Motor neuron (in vitro differentiated cells): ENCODE measurements around the gene AQP10. TPM values are rescaled to one million over a fixed set of nuclear protein-coding genes. Genes with fewer than 3 reads are reported as not detected.

Experiments used
- ATAC-seq, 8 experiments: fragments of 200-7000 bp; cut with Tn5 transposase; replicated peaks in 6 of 8; 2 replicates each; pipeline ENCODE4 v1.8.0; 2021; ENCODE audit warnings: mild to moderate bottlenecking in 8 of 8, moderate library complexity in 8 of 8
- H3K27ac ChIP-seq, 2 donors: fragments of 250-450 bp; sonication (Bioruptor Pico); 2 replicates each; pipeline ENCODE4 v1.9.0; 2021; ENCODE audit warnings: antibody characterized with exemption in 2 of 2, mild to moderate bottlenecking in 2 of 2, moderate library complexity in 1 of 2
- H3K4me1 ChIP-seq, 2 donors: fragments of 250-450 bp; sonication (Bioruptor Pico); replicated peaks in 1 of 2; 2 replicates each; pipeline ENCODE4 v1.6.1; 2021; ENCODE audit warnings: antibody characterized with exemption in 2 of 2, mild to moderate bottlenecking in 2 of 2, moderate library complexity in 1 of 2
- H3K4me3 ChIP-seq, 5 donors: fragments of 250-450 bp; sonication (Bioruptor Pico); 2 replicates each; pipeline ENCODE4 v1.9.0; 2021; ENCODE audit warnings: antibody characterized with exemption in 5 of 5, mild to moderate bottlenecking in 5 of 5, moderate library complexity in 4 of 5
- WGBS, 10 experiments: fragments of 450-650 bp; shearing (Covaris generic); methylation state at CpG; one replicate each; pipeline ENCODE4 v1.0.0; 2022; 5-methylcytosine and 5-hydroxymethylcytosine counted together
- in situ Hi-C, 9 experiments: fragments of 400-800 bp; cut with MboI; loops; one replicate each; pipeline ENCODE4 v1.15.0; 2021; ENCODE audit warnings: low sequenced_read_pairs in 9 of 9, low pct_unique_long_range_greater_than_20kb in 2 of 9; ENCODE audit not compliant: unreplicated experiment in 9 of 9
- total RNA-seq, 8 experiments: library from RNA; unstranded; fragments of 300-600 nt; gene quantifications; 2 replicates each; pipeline versions ENCODE4 v1.2.3 to v1.2.4, GENCODE V29; 2022

Gene AQP10
- total RNA-seq, 8 experiments from 2014 or later, result 0.07 to 1.1 (median 0.33) TPM; not detected in 1

GRCh38 chr1:154326546-154327465 lies 5.9 kb downstream of the AQP10 start:
- peaks cover 29 to 34% of the 10 kb centered on the region in 2 donors for H3K4me1 ChIP-seq
- peak overlapping the region; percentile 69 to 99 (median 86) for H3K4me3 ChIP-seq
- ATAC-seq, result peak in 7 of 8 experiments; percentile 1 to 61 (median 11)
- H3K27ac ChIP-seq, result peak overlapping the region; percentile 84 to 93
- 8 to 85% (median 60%) methylated on average over 2 to 5 of the region's 6 CpGs; no CpG with 5 or more reads in 3 of the 10 experiments for WGBS, 10 experiments
- in situ Hi-C loops, result no loop called here

DNA sequence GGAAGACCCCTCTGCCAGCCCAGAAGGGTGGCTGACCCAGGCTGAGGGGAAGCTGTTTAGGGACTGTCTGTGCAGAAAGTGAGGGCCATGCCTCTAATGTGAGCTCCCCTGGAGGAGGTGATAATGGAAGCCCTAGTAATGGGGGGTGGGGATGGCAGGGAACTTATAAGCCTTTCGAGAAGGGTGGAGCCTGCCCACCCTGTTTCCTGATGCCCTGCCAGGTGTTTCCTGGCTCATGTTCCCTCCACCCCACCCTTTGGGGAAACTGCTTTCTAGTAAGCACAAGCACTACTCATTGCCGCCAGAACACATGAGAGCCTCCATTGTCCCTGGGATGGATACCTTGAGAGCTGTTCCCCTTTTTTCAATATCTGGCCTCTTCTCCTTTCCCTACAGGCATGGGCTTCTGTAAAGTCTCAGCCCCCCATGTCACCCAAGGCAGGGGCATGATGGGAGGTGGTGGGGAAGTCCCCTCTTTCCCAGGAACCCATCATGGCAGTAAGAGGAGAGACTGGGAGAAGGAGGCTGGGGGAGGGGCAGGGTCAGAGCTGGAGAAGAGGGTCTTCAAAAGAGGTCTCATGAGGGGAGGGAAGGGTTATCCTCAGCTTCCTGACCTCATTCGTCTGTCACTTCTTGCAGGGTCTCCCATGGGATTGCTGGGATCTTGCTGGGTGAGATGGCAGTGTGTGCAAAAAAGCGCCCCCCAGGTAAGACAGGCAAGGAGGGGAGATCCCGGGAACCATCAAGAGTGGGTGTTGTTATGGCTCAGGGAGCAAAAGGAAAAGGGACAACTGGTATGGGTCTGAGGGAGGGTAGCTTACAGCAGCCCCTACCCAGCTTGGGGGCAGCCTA lies 6.8 kb downstream of the AQP10 start:
- peaks cover 29 to 34% of the 10 kb centered on the region in 2 donors for H3K4me1 ChIP-seq
- peak overlapping the region; percentile 30 to 81 (median 38) for H3K4me3 ChIP-seq
- in situ Hi-C loops, result no loop called here
- no peak for ATAC-seq
- H3K27ac ChIP-seq, result peak overlapping the region; percentile 85 to 93
- 0 to 70% (median 55%) methylated on average over 1 to 4 of the region's 5 CpGs; no CpG with 5 or more reads in 4 of the 10 experiments for WGBS, 10 experiments

DNA sequence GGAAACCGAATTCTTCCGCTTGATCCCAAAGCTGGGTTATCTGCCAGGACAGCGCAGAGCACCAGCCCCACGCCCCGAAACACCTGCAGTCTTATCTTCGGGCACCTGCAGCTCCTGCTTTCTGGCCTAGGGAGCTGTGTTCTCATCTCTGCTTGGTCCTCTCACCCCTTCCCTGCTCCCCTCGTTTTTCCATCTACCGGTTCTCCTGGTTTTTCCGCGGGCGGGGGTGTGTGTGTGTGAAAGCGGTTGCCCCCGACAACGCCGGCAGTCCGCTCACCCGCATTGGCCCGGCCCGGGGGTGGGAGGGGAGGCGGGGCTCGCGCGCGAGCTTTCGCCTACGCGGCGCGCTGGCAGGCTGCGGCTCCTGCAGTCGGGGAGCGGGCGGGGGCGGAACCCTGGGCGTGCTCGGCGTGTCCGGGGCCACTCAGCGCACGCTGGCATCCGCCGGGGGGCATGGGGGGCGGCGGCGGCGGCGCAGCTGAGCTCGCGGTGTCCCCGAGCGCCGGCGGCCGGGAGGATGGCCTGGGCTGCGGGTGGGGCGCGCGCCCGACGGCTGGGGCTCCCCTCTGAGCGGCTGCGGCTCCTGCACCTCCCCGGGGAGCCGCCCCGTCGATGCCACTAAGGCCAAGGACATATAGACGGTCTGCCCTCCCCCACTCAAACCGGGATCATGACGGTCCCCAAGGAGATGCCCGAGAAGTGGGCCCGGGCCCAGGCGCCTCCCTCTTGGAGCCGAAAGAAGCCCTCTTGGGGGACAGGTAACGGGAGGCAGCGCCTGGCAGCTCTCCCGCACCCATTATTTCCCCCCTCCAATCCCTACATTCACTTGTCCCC lies 7.6 kb downstream of the AQP10 start:
- H3K4me3 ChIP-seq, result peak overlapping the region; percentile 30 to 81 (median 38)
- peak overlapping the region; percentile 85 to 93 for H3K27ac ChIP-seq
- ATAC-seq, result peak; percentile 16 to 65 (median 48)
- WGBS, 10 experiments, result 0 to 21% (median 12%) methylated on average over 3 to 6 of the region's 76 CpGs; no CpG with 5 or more reads in 6 of the 10 experiments
- H3K4me1 ChIP-seq, result peaks cover 29 to 34% of the 10 kb centered on the region in 2 donors
- in situ Hi-C loops, result no loop called here

- H3K4me3 ChIP-seq, result peak overlapping the region; percentile 30 to 81 (median 38)
- in situ Hi-C loops, result no loop called here
- H3K4me1 ChIP-seq, result peaks cover 29 to 34% of the 10 kb centered on the region in 2 donors
- peak overlapping the region; percentile 85 to 93 for H3K27ac ChIP-seq
- 17 to 100% (median 67%) methylated on average over 1 to 3 of the region's 6 CpGs; no CpG with 5 or more reads in 3 of the 10 experiments for WGBS, 10 experiments
- ATAC-seq, result peak in 5 of 8 experiments; percentile 6 to 14 (median 10)
Observed at GRCh38 chr1:154329152-154329521, 8.2 kb downstream of the AQP10 start.

DNA sequence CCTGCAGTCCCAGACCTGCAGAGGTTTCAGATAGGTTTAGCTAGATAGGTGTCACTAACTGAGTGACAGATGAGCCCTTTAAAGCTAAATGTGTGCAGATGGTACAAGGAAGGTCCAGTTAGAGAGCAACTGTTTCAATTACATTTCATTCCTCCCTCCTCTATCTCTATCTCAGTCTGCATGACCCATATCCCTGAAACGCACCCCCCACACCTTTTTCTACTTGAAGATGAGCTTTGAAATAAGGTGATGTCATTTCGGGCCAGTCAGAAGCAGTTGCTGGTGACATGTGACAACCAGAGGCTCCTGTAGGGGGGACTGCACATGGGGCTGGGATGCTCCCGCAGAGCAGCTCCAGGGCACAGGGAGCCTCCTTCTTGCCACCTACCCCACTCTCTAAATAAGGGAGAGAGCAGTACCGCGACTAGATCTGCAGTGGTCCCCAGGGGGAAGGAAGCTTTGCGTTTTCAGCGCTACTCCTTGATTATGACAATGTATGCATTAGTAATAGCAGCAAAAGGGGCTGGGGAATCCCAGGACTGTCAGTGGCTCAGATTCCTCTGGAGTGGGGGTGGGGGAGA lies 8.7 kb downstream of the AQP10 start:
- WGBS, 10 experiments, result 49 to 93% (median 73%) methylated on average over 1 to 7 of the region's 7 CpGs; no CpG with 5 or more reads in 3 of the 10 experiments
- peak in 5 of 8 experiments; percentile 40 to 58 (median 44) for ATAC-seq
- in situ Hi-C loops, result no loop called here
- H3K4me1 ChIP-seq, result peaks cover 29 to 34% of the 10 kb centered on the region in 2 donors
- H3K4me3 ChIP-seq, result peak overlapping the region; percentile 30 to 81 (median 38)
- H3K27ac ChIP-seq, result peak overlapping the region; percentile 85 to 93

- H3K4me3 ChIP-seq, result no peak overlapping the region
- no peak for ATAC-seq
- H3K27ac ChIP-seq, result no peak overlapping the region
- peaks cover 29 to 34% of the 10 kb centered on the region in 2 donors for H3K4me1 ChIP-seq
- in situ Hi-C loops, result no loop called here
Observed at GRCh38 chr1:154330669-154331068, 9.8 kb downstream of the AQP10 start.

GRCh38 chr1:154334079-154335024 lies 13.5 kb downstream of the AQP10 start:
- in situ Hi-C loops, result no loop called here
- peak in 1 of 8 experiments; percentile 19 for ATAC-seq
- peaks cover 6 to 9% of the 10 kb centered on the region in 2 donors for H3K4me1 ChIP-seq
- H3K4me3 ChIP-seq, result no peak overlapping the region
- H3K27ac ChIP-seq, result no peak overlapping the region
- WGBS, 10 experiments, result 20 to 97% (median 85%) methylated on average over 1 to 13 of the region's 13 CpGs

DNA sequence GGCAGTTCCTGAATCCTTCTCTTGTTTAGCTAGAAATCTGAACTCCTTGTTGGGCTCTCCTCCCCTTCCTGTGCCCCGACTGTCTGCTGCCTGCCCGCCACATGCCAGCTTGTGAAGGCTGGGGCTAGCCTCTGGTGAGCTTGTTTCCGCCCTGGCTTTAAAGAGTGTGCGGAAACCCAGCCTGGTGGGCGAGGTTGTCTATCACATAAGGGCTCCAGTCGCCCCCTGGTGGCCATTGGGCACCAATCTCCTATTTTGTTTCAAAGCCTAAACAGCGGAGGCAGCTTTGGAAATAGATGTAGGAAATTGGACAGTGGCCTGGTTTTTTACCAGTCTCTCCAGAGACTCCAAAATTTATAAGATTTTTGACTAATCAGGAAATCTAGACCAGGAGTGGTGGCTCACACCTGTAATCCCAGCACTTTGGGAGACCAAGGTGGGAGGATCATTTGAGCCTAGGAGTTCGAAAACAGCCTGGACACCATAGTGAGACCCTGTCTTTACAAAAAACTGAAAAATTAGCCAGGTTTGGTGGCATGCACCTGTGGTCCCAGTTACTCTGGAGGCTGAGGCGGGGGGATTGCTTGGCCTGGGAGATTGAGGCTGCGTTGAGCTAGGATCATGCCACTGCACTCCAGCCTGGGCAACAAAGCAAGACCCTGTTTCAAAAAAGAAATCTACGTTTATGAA lies 14.3 kb downstream of the AQP10 start:
- in situ Hi-C loops, result no loop called here
- peak; percentile 40 to 97 (median 70) for ATAC-seq
- WGBS, 10 experiments, result 12 to 76% (median 58%) methylated on average over 2 to 11 of the region's 11 CpGs; no CpG with 5 or more reads in 3 of the 10 experiments
- no peak overlapping the region for H3K4me3 ChIP-seq
- H3K27ac ChIP-seq, result no peak overlapping the region
- peaks cover 0 to 3% of the 10 kb centered on the region in 2 donors for H3K4me1 ChIP-seq

DNA sequence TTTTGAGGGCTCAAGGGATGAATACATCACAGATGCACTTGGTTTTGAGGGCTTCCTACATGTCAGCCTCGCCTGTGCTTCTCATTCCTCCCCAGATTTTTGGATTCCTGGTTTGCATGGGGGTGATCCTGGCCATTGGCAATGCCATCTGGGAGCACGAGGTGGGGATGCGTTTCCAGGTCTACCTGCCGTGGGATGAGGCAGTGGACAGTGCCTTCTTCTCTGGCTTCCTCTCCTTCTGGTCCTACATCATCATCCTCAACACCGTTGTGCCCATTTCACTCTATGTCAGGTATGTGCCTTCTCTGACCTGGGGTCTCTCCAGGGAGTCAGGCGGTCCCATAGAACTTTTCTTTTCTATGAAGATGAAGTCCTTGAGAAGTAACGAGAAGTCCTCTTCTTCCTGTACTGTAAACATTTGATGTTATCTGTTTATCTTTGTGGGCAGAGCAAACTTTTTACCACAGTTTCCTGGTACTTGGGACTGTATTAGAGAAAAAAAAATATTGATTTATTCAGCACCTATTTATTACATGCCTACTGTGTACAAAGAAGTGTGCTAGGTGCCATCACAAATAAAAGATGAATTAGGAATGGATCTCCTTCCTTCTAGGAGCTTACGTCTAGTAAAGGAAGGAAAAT lies 16.5 kb downstream of the AQP10 start:
- in situ Hi-C loops, result no loop called here

GRCh38 chr1:154338875-154339274 lies 18.0 kb downstream of the AQP10 start:
- whole genome bisulfite sequencing, 10 experiments, result 86 to 100% (median 100%) methylated on average over 2 of the region's 2 CpGs; no CpG with 5 or more reads in 1 of the 10 experiments
- in situ Hi-C loops, result no loop called here
- no peak overlapping the region for H3K27ac ChIP-seq
- peak in 2 of 8 experiments; percentile 9 to 12 for ATAC-seq
- no peak overlapping the region for H3K4me3 ChIP-seq
- H3K4me1 ChIP-seq, result no peaks in the 10 kb centered on the region

More for the DNA sequence above, 16.5 kb downstream of the AQP10 start:
- Histone ChIP-seq H3K27ac (no peak overlapping the region), H3K4me1 (no peaks in the 10 kb centered on the region), H3K4me3 (no peak overlapping the region)
- WGBS, 10 experiments, result 89 to 100% (median 97%) methylated on average over 1 to 8 of the region's 8 CpGs
- no peak for ATAC-seq
